Measurements from ENCODE around the gene ATP11B.

Gene ATP11B

DNA sequence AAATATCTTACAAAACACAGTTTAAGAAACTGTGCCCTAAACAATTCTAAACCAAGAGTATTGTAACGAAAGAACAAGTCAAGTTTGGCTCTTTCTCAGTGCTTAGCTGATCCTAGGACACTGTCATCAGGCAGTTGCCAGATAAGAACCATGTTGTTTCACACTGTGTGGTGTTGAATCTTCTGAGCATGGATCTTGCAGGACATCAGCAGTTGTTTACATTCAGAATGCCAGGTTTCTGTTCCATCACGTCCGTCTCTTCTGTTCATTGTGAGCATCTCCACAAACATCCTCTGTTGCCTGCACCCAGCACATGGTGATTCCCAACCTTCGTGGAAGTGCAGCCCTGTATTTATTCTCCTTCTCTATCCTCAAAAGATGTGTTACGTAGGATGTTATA, 119.2 kb downstream of the ATP11B start:
- 70% methylated on average over 3 of the region's 5 CpGs for WGBS
- no peak overlapping the region for H3K4ac ChIP-seq (ENCODE audit: low read depth in 1 of 2, low read length in 2 of 2)
- H3K79me1 ChIP-seq (replicated peaks; ENCODE audit: low read length, poor library complexity, severe bottlenecking), result peaks cover 1% of the 10 kb centered on the region
- H3K36me3 ChIP-seq (ENCODE audit: control insufficient read depth in 1 of 2, insufficient read depth in 2 of 2, low read depth in 1 of 2, low read length in 2 of 2), result peaks cover 4 to 29% of the 10 kb centered on the region in 2 experiments
- H3K4me3 ChIP-seq (ENCODE audit: insufficient read depth in 1 of 2, low read depth in 1 of 2, low read length in 2 of 2), result no peak overlapping the region
- H3K4me1 ChIP-seq (ENCODE audit: control insufficient read depth, insufficient read depth, low read depth, low read length), result peaks cover 2% of the 10 kb centered on the region
- no peak overlapping the region for H3K18ac ChIP-seq (ENCODE audit: low read depth in 1 of 2, low read length in 2 of 2)
- H3K27ac ChIP-seq (ENCODE audit: low read length, poor library complexity, severe bottlenecking), result no peak overlapping the region
- no peak overlapping the region for H2AK5ac ChIP-seq (ENCODE audit: low read length, severe bottlenecking)
- H3K4me2 ChIP-seq (ENCODE audit: low read length, poor library complexity, severe bottlenecking), result no peak overlapping the region
- no peaks in the 10 kb centered on the region for H3K27me3 ChIP-seq (ENCODE audit: control insufficient read depth in 1 of 2, insufficient read depth in 1 of 2, low read length in 2 of 2)
- no peak overlapping the region for H2AFZ ChIP-seq (ENCODE audit: low read depth, low read length)
- H2BK15ac ChIP-seq (ENCODE audit: low read depth, poor library complexity, severe bottlenecking), result no peak overlapping the region
- no peak overlapping the region for H3K23ac ChIP-seq (ENCODE audit: low read length in 2 of 2)
- no peaks in the 10 kb centered on the region for H3K9me3 ChIP-seq (ENCODE audit: control insufficient read depth, low read length)
- no peak overlapping the region for H4K8ac ChIP-seq (ENCODE audit: low read length)
- H3K9ac ChIP-seq (ENCODE audit: low read length), result no peak overlapping the region
- no peak overlapping the region for H3K14ac ChIP-seq (ENCODE audit: low read length in 2 of 2)
- no peak overlapping the region for H2BK5ac ChIP-seq (ENCODE audit: low read depth, low read length, poor library complexity, severe bottlenecking)
- no peak overlapping the region for H2BK120ac ChIP-seq (ENCODE audit: low read depth, low read length)
- DNase-seq, result no peak
- no peak overlapping the region for H2BK12ac ChIP-seq (ENCODE audit: low read length in 2 of 2)
- H4K91ac ChIP-seq (ENCODE audit: low read length), result no peak overlapping the region

DNA sequence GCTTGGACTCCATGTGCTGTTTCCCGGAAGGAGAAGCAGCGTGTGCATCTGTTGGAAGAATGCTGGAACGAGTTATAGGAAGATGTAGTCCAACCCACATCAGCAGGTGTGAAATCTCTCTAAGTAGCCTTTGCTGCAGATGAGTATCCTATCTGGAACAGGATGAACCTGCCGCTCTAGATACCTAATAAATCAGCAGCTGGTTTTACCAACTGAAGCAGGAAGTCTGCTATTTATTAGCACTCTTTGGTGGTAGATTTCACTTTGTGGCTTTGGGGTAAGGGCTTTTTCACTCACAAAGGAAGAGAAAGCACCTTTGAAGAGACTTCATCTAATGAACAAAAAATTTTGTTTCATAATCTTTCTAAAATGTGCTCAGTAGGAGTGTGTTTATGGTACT, 120.6 kb downstream of the ATP11B start:
- Histone ChIP-seq H3K27ac (ENCODE audit: low read length, poor library complexity, severe bottlenecking) (no peak overlapping the region), H3K79me1 (replicated peaks; ENCODE audit: low read length, poor library complexity, severe bottlenecking) (peaks cover 1% of the 10 kb centered on the region), H3K14ac (ENCODE audit: low read length in 2 of 2) (no peak overlapping the region), H3K4me3 (ENCODE audit: insufficient read depth in 1 of 2, low read depth in 1 of 2, low read length in 2 of 2) (no peak overlapping the region), H3K18ac (ENCODE audit: low read depth in 1 of 2, low read length in 2 of 2) (no peak overlapping the region), H2AK5ac (ENCODE audit: low read length, severe bottlenecking) (no peak overlapping the region), H3K9me3 (ENCODE audit: control insufficient read depth, low read length) (no peaks in the 10 kb centered on the region), H3K36me3 (ENCODE audit: control insufficient read depth in 1 of 2, insufficient read depth in 2 of 2, low read depth in 1 of 2, low read length in 2 of 2) (peaks cover 4 to 34% of the 10 kb centered on the region in 2 experiments), H2BK120ac (ENCODE audit: low read depth, low read length) (no peak overlapping the region), H2AFZ (ENCODE audit: low read depth, low read length) (no peak overlapping the region), H3K23ac (ENCODE audit: low read length in 2 of 2) (no peak overlapping the region), H2BK15ac (ENCODE audit: low read depth, poor library complexity, severe bottlenecking) (no peak overlapping the region), H2BK12ac (ENCODE audit: low read length in 2 of 2) (no peak overlapping the region), H3K4ac (ENCODE audit: low read depth in 1 of 2, low read length in 2 of 2) (no peak overlapping the region), H3K4me2 (ENCODE audit: low read length, poor library complexity, severe bottlenecking) (no peak overlapping the region), H4K8ac (ENCODE audit: low read length) (no peak overlapping the region), H4K91ac (ENCODE audit: low read length) (no peak overlapping the region), H3K4me1 (ENCODE audit: control insufficient read depth, insufficient read depth, low read depth, low read length) (peaks cover 2% of the 10 kb centered on the region), H2BK5ac (ENCODE audit: low read depth, low read length, poor library complexity, severe bottlenecking) (no peak overlapping the region), H3K27me3 (ENCODE audit: control insufficient read depth in 1 of 2, insufficient read depth in 1 of 2, low read length in 2 of 2) (no peaks in the 10 kb centered on the region), H3K9ac (ENCODE audit: low read length) (no peak overlapping the region)
- no peak for DNase-seq
- 73% methylated on average over 4 of the region's 4 CpGs for WGBS

DNA sequence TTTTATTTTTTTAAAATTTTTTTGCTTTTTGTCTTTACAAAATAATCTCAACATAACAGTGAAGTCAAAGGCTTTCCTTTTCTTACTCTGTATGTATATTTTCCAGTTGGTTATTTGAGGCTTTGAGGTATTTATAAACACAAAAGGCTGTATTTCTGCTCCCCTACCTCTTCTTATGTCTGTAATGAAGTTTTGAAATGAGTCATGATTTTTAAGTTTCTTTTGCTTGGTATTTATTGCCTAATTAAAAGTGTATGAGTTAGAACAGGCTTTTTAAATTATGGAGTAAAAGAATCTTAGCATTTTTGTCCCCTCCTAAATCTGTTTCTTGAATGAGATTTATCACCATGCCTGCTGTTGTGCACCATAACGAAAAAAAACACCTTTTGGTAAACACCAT, 121.0 kb downstream of the ATP11B start:
- H2AK5ac ChIP-seq (ENCODE audit: low read length, severe bottlenecking), result no peak overlapping the region
- H2BK15ac ChIP-seq (ENCODE audit: low read depth, poor library complexity, severe bottlenecking), result no peak overlapping the region
- no peak overlapping the region for H3K27ac ChIP-seq (ENCODE audit: low read length, poor library complexity, severe bottlenecking)
- no peak overlapping the region for H3K23ac ChIP-seq (ENCODE audit: low read length in 2 of 2)
- H3K36me3 ChIP-seq (ENCODE audit: control insufficient read depth in 1 of 2, insufficient read depth in 2 of 2, low read depth in 1 of 2, low read length in 2 of 2), result peaks cover 4 to 34% of the 10 kb centered on the region in 2 experiments
- H3K9ac ChIP-seq (ENCODE audit: low read length), result no peak overlapping the region
- H4K8ac ChIP-seq (ENCODE audit: low read length), result no peak overlapping the region
- H3K27me3 ChIP-seq (ENCODE audit: control insufficient read depth in 1 of 2, insufficient read depth in 1 of 2, low read length in 2 of 2), result no peaks in the 10 kb centered on the region
- no peak overlapping the region for H2BK12ac ChIP-seq (ENCODE audit: low read length in 2 of 2)
- no peak overlapping the region for H3K14ac ChIP-seq (ENCODE audit: low read length in 2 of 2)
- H3K9me3 ChIP-seq (ENCODE audit: control insufficient read depth, low read length), result no peaks in the 10 kb centered on the region
- no peak overlapping the region for H3K4me2 ChIP-seq (ENCODE audit: low read length, poor library complexity, severe bottlenecking)
- H2BK120ac ChIP-seq (ENCODE audit: low read depth, low read length), result no peak overlapping the region
- no peak overlapping the region for H3K4ac ChIP-seq (ENCODE audit: low read depth in 1 of 2, low read length in 2 of 2)
- H3K4me1 ChIP-seq (ENCODE audit: control insufficient read depth, insufficient read depth, low read depth, low read length), result peaks cover 2% of the 10 kb centered on the region
- H4K91ac ChIP-seq (ENCODE audit: low read length), result no peak overlapping the region
- H2AFZ ChIP-seq (ENCODE audit: low read depth, low read length), result no peak overlapping the region
- no CpG with 5 or more reads among the region's 1 CpG for WGBS
- no peak overlapping the region for H3K4me3 ChIP-seq (ENCODE audit: insufficient read depth in 1 of 2, low read depth in 1 of 2, low read length in 2 of 2)
- H3K18ac ChIP-seq (ENCODE audit: low read depth in 1 of 2, low read length in 2 of 2), result no peak overlapping the region
- no peak overlapping the region for H2BK5ac ChIP-seq (ENCODE audit: low read depth, low read length, poor library complexity, severe bottlenecking)
- H3K79me1 ChIP-seq (replicated peaks; ENCODE audit: low read length, poor library complexity, severe bottlenecking), result peaks cover 1% of the 10 kb centered on the region
- DNase-seq, result no peak

DNA sequence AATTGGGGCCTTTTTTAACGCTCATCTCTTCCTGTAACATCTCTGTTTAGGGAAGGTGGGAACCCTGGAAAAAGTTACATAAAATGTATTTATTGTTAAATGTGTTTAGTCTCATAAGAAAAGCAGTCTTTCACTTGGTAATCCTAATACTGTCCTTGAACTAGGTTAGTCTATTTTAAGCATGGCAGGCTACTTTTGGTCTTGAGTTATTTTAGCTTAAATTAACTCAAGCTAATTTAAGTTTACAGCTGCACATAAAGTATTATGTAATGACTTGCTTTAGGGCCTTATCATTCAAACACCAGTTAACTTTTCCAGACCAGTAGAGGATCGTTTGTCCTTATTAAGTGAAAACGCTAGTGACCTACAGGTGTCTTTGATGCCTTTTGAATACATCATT, 123.8 kb downstream of the ATP11B start:
- Histone ChIP-seq H3K14ac (ENCODE audit: low read length in 2 of 2) (no peak overlapping the region), H3K9ac (ENCODE audit: low read length) (no peak overlapping the region), H2BK5ac (ENCODE audit: low read depth, low read length, poor library complexity, severe bottlenecking) (no peak overlapping the region), H3K9me3 (ENCODE audit: control insufficient read depth, low read length) (no peaks in the 10 kb centered on the region), H2BK120ac (ENCODE audit: low read depth, low read length) (no peak overlapping the region), H3K4me3 (ENCODE audit: insufficient read depth in 1 of 2, low read depth in 1 of 2, low read length in 2 of 2) (no peak overlapping the region), H3K27me3 (ENCODE audit: control insufficient read depth in 1 of 2, insufficient read depth in 1 of 2, low read length in 2 of 2) (no peaks in the 10 kb centered on the region), H3K23ac (ENCODE audit: low read length in 2 of 2) (no peak overlapping the region), H3K18ac (ENCODE audit: low read depth in 1 of 2, low read length in 2 of 2) (no peak overlapping the region), H2BK15ac (ENCODE audit: low read depth, poor library complexity, severe bottlenecking) (no peak overlapping the region), H2BK12ac (ENCODE audit: low read length in 2 of 2) (no peak overlapping the region), H3K4me2 (ENCODE audit: low read length, poor library complexity, severe bottlenecking) (no peak overlapping the region), H2AK5ac (ENCODE audit: low read length, severe bottlenecking) (no peak overlapping the region), H3K4me1 (ENCODE audit: control insufficient read depth, insufficient read depth, low read depth, low read length) (peaks cover 3% of the 10 kb centered on the region), H3K36me3 (ENCODE audit: control insufficient read depth in 1 of 2, insufficient read depth in 2 of 2, low read depth in 1 of 2, low read length in 2 of 2) (peaks cover 0 to 46% of the 10 kb centered on the region in 2 experiments), H3K79me1 (replicated peaks; ENCODE audit: low read length, poor library complexity, severe bottlenecking) (peaks cover 1% of the 10 kb centered on the region), H2AFZ (ENCODE audit: low read depth, low read length) (no peak overlapping the region), H3K4ac (ENCODE audit: low read depth in 1 of 2, low read length in 2 of 2) (no peak overlapping the region), H4K91ac (ENCODE audit: low read length) (no peak overlapping the region), H4K8ac (ENCODE audit: low read length) (no peak overlapping the region), H3K27ac (ENCODE audit: low read length, poor library complexity, severe bottlenecking) (no peak overlapping the region)
- WGBS, result 90% methylated on average over 2 of the region's 3 CpGs
- DNase-seq, result no peak
